Fibroblast of villous mesenchyme (primary cell): ENCODE data around the gene SKI. TPM values are rescaled to one million over a fixed set of nuclear protein-coding genes. Genes with fewer than 3 reads are reported as not detected.
"Not testable (repeated sequence)": the region's sequence is repeated elsewhere in the genome, so short reads cannot be mapped to it uniquely, and the experiment has no call there.

Experiments used
- DNase-seq: peaks from one replicate; pipeline ENCODE4 v3.0.0-alpha.2; 2010; ENCODE audit warnings: low read depth
- H3K4me3 ChIP-seq: 2 replicates; pipeline ENCODE4 v1.5.1; 2011; ENCODE audit warnings: low read depth, mild to moderate bottlenecking, low read length
- CTCF ChIP-seq: IDR thresholded peaks from 2 replicates; pipeline ENCODE4 v1.5.1; 2012; ENCODE audit warnings: low read depth, mild to moderate bottlenecking, low read length; ENCODE audit not compliant: insufficient read depth
- total RNA-seq: library from RNA; depleted of rRNA; stranded (reverse); fragments of >200 nt; gene quantifications from 2 replicates; pipeline ENCODE4 v1.2.3, GENCODE V29; 2012

Gene SKI
- total RNA-seq, 1 donor, result 26.8 TPM

- TF ChIP-seq CTCF, result no peak
- no peak overlapping the region for H3K4me3 ChIP-seq
- DNase-seq, result no peak
These were observed 30.9 kb downstream of the SKI start for GRCh38 chr1:2258996-2259395.

- no peak for DNase-seq
- H3K4me3 ChIP-seq, result no peak overlapping the region
- no peak for TF ChIP-seq CTCF
These were observed 31.7 kb downstream of the SKI start for GRCh38 chr1:2259668-2260402.

GRCh38 chr1:2260470-2260869, 32.4 kb downstream of the SKI start:
- H3K4me3 ChIP-seq, DNase-seq: not testable (repeated sequence)

GRCh38 chr1:2260917-2261316, 32.8 kb downstream of the SKI start:
- no peak overlapping the region for H3K4me3 ChIP-seq
- no peak for TF ChIP-seq CTCF
- DNase-seq, result no peak

GRCh38 chr1:2261476-2262395, 33.6 kb downstream of the SKI start:
- not testable (repeated sequence) for DNase-seq, H3K4me3 ChIP-seq

- DNase-seq, result no peak
- no peak for TF ChIP-seq CTCF
- no peak overlapping the region for H3K4me3 ChIP-seq
These were observed 38.3 kb downstream of the SKI start for GRCh38 chr1:2266301-2266975.

GRCh38 chr1:2267051-2267830, 39.1 kb downstream of the SKI start:
- TF ChIP-seq CTCF, result no peak
- H3K4me3 ChIP-seq, result no peak overlapping the region
- DNase-seq, result no peak
